WTC11 (cell line): Measurements from ENCODE around the gene FGF14. TPM values are rescaled to one million over a fixed set of nuclear protein-coding genes. Genes with fewer than 3 reads are reported as not detected.

Experiments used
- ATAC-seq: fragments of 200-7000 bp; cut with Tn5 transposase; 2 replicates; pipeline ENCODE4 v1.10.0; 2021; ENCODE audit warnings: mild to moderate bottlenecking, moderate library complexity
- CTCF ChIA-PET: fragments of 300-600 bp; sonication (Branson Sonifier 250); formaldehyde crosslinking; loops from one replicate; lab custom pipeline; 2021; ENCODE audit warnings: antibody characterized with exemption; lab: Charles Lee
- POLR2A ChIA-PET: fragments of 350-600 bp; sonication (Branson Sonifier 250); formaldehyde crosslinking; loops from one replicate; lab custom pipeline; 2021; ENCODE audit warnings: antibody characterized with exemption; lab: Charles Lee
- DNase-seq: peaks from one replicate; pipeline ENCODE4 v3.0.0; 2021; ENCODE audit warnings: low spot score
- H3K27ac Mint-ChIP-seq: 2 replicates; pipeline ENCODE4 v1.8.0; 2021; ENCODE audit warnings: mixed read lengths
- H3K27me3 Mint-ChIP-seq: 2 replicates; pipeline ENCODE4 v1.8.0; 2021; ENCODE audit warnings: low read depth, mild to moderate bottlenecking, moderate library complexity, mixed read lengths
- H3K36me3 Mint-ChIP-seq: 2 replicates; pipeline ENCODE4 v1.8.0; 2021; ENCODE audit warnings: mixed read lengths
- H3K4me1 Mint-ChIP-seq: 2 replicates; pipeline ENCODE4 v1.8.0; 2022; ENCODE audit warnings: mixed read lengths
- H3K4me3 Mint-ChIP-seq: 2 replicates; pipeline ENCODE4 v1.8.0; 2021; ENCODE audit warnings: mild to moderate bottlenecking, moderate library complexity, mixed read lengths
- H3K9me3 Mint-ChIP-seq: 2 replicates; pipeline ENCODE4 v1.8.0; 2021; ENCODE audit warnings: mixed read lengths
- ATF3 ChIP-seq: sonication (generic); formaldehyde crosslinking; conservative IDR thresholded peaks from 2 replicates; pipeline ENCODE4 v1.8.1; 2022; ENCODE audit warnings: mild to moderate bottlenecking, missing genetic modification reagents
- CTCF ChIP-seq: fragments of 200-600 bp; IDR thresholded peaks from 2 replicates; pipeline ENCODE4 v1.8.0; 2022; ENCODE audit warnings: antibody characterized with exemption
- E2F1 ChIP-seq: sonication (generic); formaldehyde crosslinking; IDR thresholded peaks from 2 replicates; pipeline ENCODE4 v1.8.0; 2022; ENCODE audit warnings: mild to moderate bottlenecking, missing genetic modification reagents
- FOXJ3 ChIP-seq: sonication (generic); formaldehyde crosslinking; IDR thresholded peaks from 2 replicates; pipeline ENCODE4 v1.9.0; 2021; ENCODE audit warnings: missing genetic modification reagents, mild to moderate bottlenecking, borderline replicate concordance
- HMGXB4 ChIP-seq: sonication (generic); formaldehyde crosslinking; IDR thresholded peaks from 2 replicates; pipeline ENCODE4 v1.8.1; 2023; ENCODE audit warnings: mild to moderate bottlenecking, moderate library complexity, missing genetic modification reagents
- KAT7 ChIP-seq: sonication (generic); formaldehyde crosslinking; IDR thresholded peaks from 2 replicates; pipeline ENCODE4 v1.8.1; 2023; ENCODE audit warnings: missing genetic modification reagents, mild to moderate bottlenecking, borderline replicate concordance
- MXD4 ChIP-seq: fragments of 250-450 bp; sonication (Bioruptor Pico); IDR thresholded peaks from 2 replicates; pipeline ENCODE4 v1.8.0; 2021; ENCODE audit warnings: mild to moderate bottlenecking, moderate library complexity, borderline replicate concordance
- NFYB ChIP-seq: sonication (generic); formaldehyde crosslinking; conservative IDR thresholded peaks from 2 replicates; pipeline ENCODE4 v1.8.0; 2022; ENCODE audit warnings: low read depth, missing genetic modification reagents
- NR3C1 ChIP-seq: sonication (generic); formaldehyde crosslinking; conservative IDR thresholded peaks from 2 replicates; pipeline ENCODE4 v1.8.1; 2023; ENCODE audit warnings: low read depth, mild to moderate bottlenecking, missing genetic modification reagents
- PRDM15 ChIP-seq: sonication (generic); formaldehyde crosslinking; IDR thresholded peaks from 2 replicates; pipeline ENCODE4 v1.8.0; 2022; ENCODE audit warnings: missing genetic modification reagents
- PREB ChIP-seq: sonication (generic); formaldehyde crosslinking; IDR thresholded peaks from 2 replicates; pipeline ENCODE4 v1.8.1; 2022; ENCODE audit warnings: mild to moderate bottlenecking, missing genetic modification reagents, moderate library complexity, borderline replicate concordance
- SMAD4 ChIP-seq: sonication (generic); formaldehyde crosslinking; IDR thresholded peaks from 2 replicates; pipeline ENCODE4 v1.8.0; 2022; ENCODE audit warnings: mild to moderate bottlenecking, missing genetic modification reagents
- TCF7 ChIP-seq: sonication (generic); formaldehyde crosslinking; IDR thresholded peaks from 2 replicates; pipeline ENCODE4 v1.8.0; 2022; ENCODE audit warnings: mild to moderate bottlenecking, low read depth, missing genetic modification reagents, moderate library complexity
- total RNA-seq: library from RNA; stranded (reverse); gene quantifications from 3 replicates; pipeline ENCODE4 v1.2.3, GENCODE V29; 2021

FGF14 gene
- total RNA-seq, 1 experiment from 2014 or later: 0.28 TPM

DNA sequence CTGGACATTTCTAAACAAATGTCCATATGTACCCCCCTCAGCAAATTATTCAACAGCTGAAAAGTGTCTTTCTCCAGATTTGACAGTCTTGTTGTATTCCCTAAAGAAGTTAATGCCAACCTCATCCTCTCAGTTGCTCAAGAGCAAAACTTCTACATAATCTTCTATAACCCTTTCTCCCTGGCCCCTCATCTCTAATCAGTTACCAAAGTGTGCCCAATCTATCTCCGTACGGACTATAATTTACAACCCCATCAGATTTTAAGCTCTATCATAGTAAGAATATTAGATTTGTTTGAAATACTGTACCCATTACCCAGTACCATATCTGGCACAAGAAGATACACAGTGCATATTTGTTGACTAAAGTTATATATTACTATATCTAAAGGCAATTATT lies 101.5 kb downstream of the FGF14 start:
- DNase-seq: no peak
- no peak overlapping the region for H3K4me3 Mint-ChIP-seq
- CTCF ChIA-PET: no interaction called here
- H3K27me3 Mint-ChIP-seq: no peaks in the 10 kb centered on the region
- no peaks in the 10 kb centered on the region for H3K9me3 Mint-ChIP-seq
- no peak overlapping the region for H3K27ac Mint-ChIP-seq
- POLR2A ChIA-PET: no interaction called here
- ATAC-seq: no peak
- H3K4me1 Mint-ChIP-seq: no peaks in the 10 kb centered on the region
- TF ChIP-seq E2F1 (CRISPR knock-in tag) (no peak), ATF3 (no peak)
- TF ChIP-seq, all 79 proteins: peak for 0
- H3K36me3 Mint-ChIP-seq: no peaks in the 10 kb centered on the region

- POLR2A ChIA-PET: no interaction called here
- DNase-seq: no peak
- TF ChIP-seq PRDM15 (no peak), MXD4 (no peak), HMGXB4 (CRISPR knock-in tag) (no peak)
- TF ChIP-seq, all 79 proteins: peak for 0
- H3K27ac Mint-ChIP-seq: no peak overlapping the region
- no peaks in the 10 kb centered on the region for H3K4me1 Mint-ChIP-seq
- no peaks in the 10 kb centered on the region for H3K9me3 Mint-ChIP-seq
- CTCF ChIA-PET: no interaction called here
- ATAC-seq: no peak
- no peak overlapping the region for H3K4me3 Mint-ChIP-seq
- no peaks in the 10 kb centered on the region for H3K27me3 Mint-ChIP-seq
- no peaks in the 10 kb centered on the region for H3K36me3 Mint-ChIP-seq
Measured at GRCh38 chr13:102299366-102299765, 102.5 kb downstream of the FGF14 start.

DNA sequence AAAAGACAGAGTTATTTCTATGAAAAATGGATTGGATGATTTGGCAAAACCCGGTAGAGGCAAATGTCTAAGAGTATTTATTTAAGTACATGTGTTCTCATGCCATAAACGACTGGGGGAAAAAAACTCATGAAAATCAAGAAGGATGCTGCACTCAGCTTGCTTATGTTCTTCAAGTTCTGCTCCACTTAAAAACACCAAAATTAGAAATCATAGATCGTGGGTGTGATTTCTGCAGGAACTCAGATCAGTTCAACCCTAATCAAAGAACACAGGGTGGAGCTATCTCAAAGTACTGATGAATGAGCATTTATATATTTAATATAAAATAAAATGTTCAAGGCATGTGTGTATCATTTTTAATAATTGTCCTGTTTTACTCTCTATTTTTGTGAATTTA lies 103.8 kb downstream of the FGF14 start:
- DNase-seq (no peak), ATAC-seq (no peak)
- Mint-ChIP-seq H3K4me1 (no peaks in the 10 kb centered on the region), H3K9me3 (no peaks in the 10 kb centered on the region), H3K27ac (no peak overlapping the region), H3K27me3 (no peaks in the 10 kb centered on the region), H3K36me3 (no peaks in the 10 kb centered on the region), H3K4me3 (no peak overlapping the region)
- no peak for TF ChIP-seq FOXJ3 (CRISPR knock-in tag)
- no peak for TF ChIP-seq SMAD4
- no peak for TF ChIP-seq KAT7 (CRISPR knock-in tag)
- TF ChIP-seq TCF7 (CRISPR knock-in tag): no peak
- TF ChIP-seq PREB: no peak
- TF ChIP-seq ATF3: no peak
- TF ChIP-seq NFYB (CRISPR knock-in tag): no peak
- no peak for TF ChIP-seq CTCF
- TF ChIP-seq NR3C1: no peak
- ChIA-PET CTCF (no interaction called here), POLR2A (no interaction called here)
